Measurements from ENCODE around the gene ATP5ME. TPM values are rescaled to one million over a fixed set of nuclear protein-coding genes. Genes with fewer than 3 reads are reported as not detected.
"Not testable (repeated sequence)": the region's sequence is repeated elsewhere in the genome, so short reads cannot be mapped to it uniquely, and the experiment has no call there.

Gene ATP5ME
- total and polyA plus RNA-seq, 5 experiments from 2014 or later, result 146 to 468 (median 420) TPM

GRCh38 chr4:679629-680028 lies 5.6 kb upstream of the ATP5ME start:
- Mint-ChIP-seq H3K4me3 (peak overlapping the region in 3 of 10 donors; percentile 3 to 56 (median 30)), H3K4me1 (peaks cover 2 to 27% (median 15%) of the 10 kb centered on the region in 4 donors), H3K36me3 (no peaks in the 10 kb centered on the region), H3K27ac (peak overlapping the region in 1 of 10 donors; percentile 19), H3K9me3 (no peaks in the 10 kb centered on the region), H3K27me3 (no peaks in the 10 kb centered on the region)
- POLR2A ChIA-PET, result interaction anchor here (0.9 kb wide), 1 partner anchor 15 kb away, joined by 3 read pairs; no protein-coding TSS in a partner anchor
- ATAC-seq (no peak), DNase-seq (no peak)

- ATAC-seq, result no peak
- H3K27me3 Mint-ChIP-seq, result no peaks in the 10 kb centered on the region
- H3K36me3 Mint-ChIP-seq, result no peaks in the 10 kb centered on the region
- H3K4me3 Mint-ChIP-seq, result peak overlapping the region in 1 of 10 donors; percentile 18
- POLR2A ChIA-PET, result no interaction called here
- H3K9me3 Mint-ChIP-seq, result no peaks in the 10 kb centered on the region
- no peak overlapping the region for H3K27ac Mint-ChIP-seq
- DNase-seq, result no peak
- H3K4me1 Mint-ChIP-seq, result peaks cover 2 to 29% (median 16%) of the 10 kb centered on the region in 4 donors
Measured at GRCh38 chr4:679104-679481, 5.0 kb upstream of the ATP5ME start.

- Mint-ChIP-seq H3K4me1 (peaks cover 2 to 27% (median 15%) of the 10 kb centered on the region in 4 donors), H3K27ac (peak overlapping the region in 2 of 10 donors; percentile 25 to 45), H3K4me3 (peak overlapping the region in 1 of 10 donors; percentile 18), H3K36me3 (no peaks in the 10 kb centered on the region), H3K27me3 (no peaks in the 10 kb centered on the region), H3K9me3 (no peaks in the 10 kb centered on the region)
- DNase-seq, result no peak
- POLR2A ChIA-PET, result no interaction called here
- ATAC-seq, result no peak
Measured at GRCh38 chr4:678331-679103, 4.4 kb upstream of the ATP5ME start.

GRCh38 chr4:677431-678293 lies 3.6 kb upstream of the ATP5ME start:
- H3K27ac Mint-ChIP-seq, result peak overlapping the region in 3 of 10 donors; percentile 24 to 45 (median 25)
- POLR2A ChIA-PET, result interaction anchor here (0.5 to 0.9 kb wide), 2 partner anchors 14 to 93 kb away, joined by 3 to 5 read pairs; no protein-coding TSS in a partner anchor
- H3K4me1 Mint-ChIP-seq, result peaks cover 4 to 30% (median 19%) of the 10 kb centered on the region in 4 donors
- no peak for DNase-seq
- H3K4me3 Mint-ChIP-seq, result peak overlapping the region in 1 of 10 donors; percentile 48
- peaks cover 0 to 7% (median 0%) of the 10 kb centered on the region in 3 donors for H3K36me3 Mint-ChIP-seq
- ATAC-seq, result no peak
- no peaks in the 10 kb centered on the region for H3K27me3 Mint-ChIP-seq
- no peaks in the 10 kb centered on the region for H3K9me3 Mint-ChIP-seq

- H3K36me3 Mint-ChIP-seq, result peaks cover 0 to 14% (median 3%) of the 10 kb centered on the region in 3 donors
- no peaks in the 10 kb centered on the region for H3K9me3 Mint-ChIP-seq
- no peak for DNase-seq
- POLR2A ChIA-PET, result interaction anchor here (0.9 to 1.4 kb wide), 2 partner anchors 13 to 15 kb away, joined by 3 to 6 read pairs; no protein-coding TSS in a partner anchor
- ATAC-seq, result no peak
- H3K4me1 Mint-ChIP-seq, result peaks cover 4 to 32% (median 19%) of the 10 kb centered on the region in 4 donors
- peak overlapping the region in 1 of 10 donors; percentile 36 for H3K27ac Mint-ChIP-seq
- peak overlapping the region in 3 of 10 donors; percentile 41 to 59 (median 58) for H3K4me3 Mint-ChIP-seq
- no peaks in the 10 kb centered on the region for H3K27me3 Mint-ChIP-seq
Measured at GRCh38 chr4:676871-677235, 2.8 kb upstream of the ATP5ME start.

GRCh38 chr4:675980-676870 lies 2.1 kb upstream of the ATP5ME start:
- no peak for ATAC-seq
- H3K27me3 Mint-ChIP-seq, result no peaks in the 10 kb centered on the region
- H3K9me3 Mint-ChIP-seq, result no peaks in the 10 kb centered on the region
- H3K27ac Mint-ChIP-seq, result peak overlapping the region in 8 of 10 donors; percentile 58 to 94 (median 75)
- peak overlapping the region in 7 of 10 donors; percentile 41 to 91 (median 70) for H3K4me3 Mint-ChIP-seq
- peaks cover 4 to 32% (median 19%) of the 10 kb centered on the region in 4 donors for H3K4me1 Mint-ChIP-seq
- POLR2A ChIA-PET, result interaction anchor here (0.9 to 1.4 kb wide), 2 partner anchors 12 to 16 kb away, joined by 3 to 6 read pairs; no protein-coding TSS in a partner anchor
- no peak for DNase-seq
- peaks cover 0 to 20% (median 3%) of the 10 kb centered on the region in 3 donors for H3K36me3 Mint-ChIP-seq

- Mint-ChIP-seq H3K27ac (peak overlapping the region; percentile 25 to 94 (median 84)), H3K4me1 (peaks cover 4 to 28% (median 16%) of the 10 kb centered on the region in 4 donors), H3K4me3 (peak overlapping the region; percentile 63 to 92 (median 88)), H3K9me3 (no peaks in the 10 kb centered on the region), H3K36me3 (peaks cover 0 to 29% (median 3%) of the 10 kb centered on the region in 3 donors), H3K27me3 (no peaks in the 10 kb centered on the region)
- ATAC-seq, result no peak
- no peak for DNase-seq
- POLR2A ChIA-PET, result interaction anchor here (0.8 to 3.2 kb wide), 4 partner anchors 11 to 335 kb away, joined by 3 to 58 read pairs (median 5); no protein-coding TSS in a partner anchor
Measured at GRCh38 chr4:675036-675882, 1.2 kb upstream of the ATP5ME start.

GRCh38 chr4:673349-674091 lies 556 bp downstream of the ATP5ME start:
- peak in 1 of 10 donors; percentile 16 for DNase-seq
- peaks cover 0 to 29% (median 3%) of the 10 kb centered on the region in 3 donors for H3K36me3 Mint-ChIP-seq
- H3K27ac Mint-ChIP-seq, result peak overlapping the region; percentile 28 to 88 (median 80)
- H3K9me3 Mint-ChIP-seq, result no peaks in the 10 kb centered on the region
- H3K4me1 Mint-ChIP-seq, result peaks cover 4 to 25% (median 15%) of the 10 kb centered on the region in 4 donors
- POLR2A ChIA-PET, result interaction anchor here (0.6 to 3.2 kb wide), 10 partner anchors 9 to 622 kb away, joined by 3 to 58 read pairs (median 3); partner anchors contain the start of gene TMEM271
- ATAC-seq, result no peak
- H3K27me3 Mint-ChIP-seq, result no peaks in the 10 kb centered on the region
- H3K4me3 Mint-ChIP-seq, result peak overlapping the region; percentile 66 to 90 (median 80)

- Mint-ChIP-seq H3K36me3 (peaks cover 0 to 29% (median 3%) of the 10 kb centered on the region in 3 donors), H3K4me1 (peaks cover 8 to 25% (median 15%) of the 10 kb centered on the region in 4 donors), H3K27ac (peak overlapping the region in 2 of 10 donors; percentile 48 to 59), H3K4me3 (peak overlapping the region in 3 of 10 donors; percentile 41 to 77 (median 54)), H3K9me3 (no peaks in the 10 kb centered on the region), H3K27me3 (no peaks in the 10 kb centered on the region)
- POLR2A ChIA-PET, result no interaction called here
- DNase-seq (no peak), ATAC-seq (no peak)
Measured at GRCh38 chr4:671769-672168, 2.3 kb downstream of the ATP5ME start.

- peaks cover 9 to 23% (median 13%) of the 10 kb centered on the region in 4 donors for H3K4me1 Mint-ChIP-seq
- POLR2A ChIA-PET, H3K9me3 Mint-ChIP-seq, ATAC-seq, H3K27me3 Mint-ChIP-seq, DNase-seq: not testable (repeated sequence)
- peak overlapping the region in 1 of 10 donors; percentile 20 for H3K27ac Mint-ChIP-seq
- H3K36me3 Mint-ChIP-seq, result peaks cover 0 to 29% (median 3%) of the 10 kb centered on the region in 3 donors
- H3K4me3 Mint-ChIP-seq, result peak overlapping the region in 1 of 10 donors; percentile 26
Measured at GRCh38 chr4:669806-670559, 4.1 kb downstream of the ATP5ME start.

All from naive thymus-derived CD8-positive, alpha-beta T cell (primary cell).